ENCODE results near the gene DUSP28.
"Not testable (repeated sequence)": the region's sequence is repeated elsewhere in the genome, so short reads cannot be mapped to it uniquely, and the experiment has no call there.

DUSP28 gene

GRCh38 chr2:240528406-240529040 is 31.6 kb upstream of the DUSP28 start:
- DNase-seq: no peak

DNA sequence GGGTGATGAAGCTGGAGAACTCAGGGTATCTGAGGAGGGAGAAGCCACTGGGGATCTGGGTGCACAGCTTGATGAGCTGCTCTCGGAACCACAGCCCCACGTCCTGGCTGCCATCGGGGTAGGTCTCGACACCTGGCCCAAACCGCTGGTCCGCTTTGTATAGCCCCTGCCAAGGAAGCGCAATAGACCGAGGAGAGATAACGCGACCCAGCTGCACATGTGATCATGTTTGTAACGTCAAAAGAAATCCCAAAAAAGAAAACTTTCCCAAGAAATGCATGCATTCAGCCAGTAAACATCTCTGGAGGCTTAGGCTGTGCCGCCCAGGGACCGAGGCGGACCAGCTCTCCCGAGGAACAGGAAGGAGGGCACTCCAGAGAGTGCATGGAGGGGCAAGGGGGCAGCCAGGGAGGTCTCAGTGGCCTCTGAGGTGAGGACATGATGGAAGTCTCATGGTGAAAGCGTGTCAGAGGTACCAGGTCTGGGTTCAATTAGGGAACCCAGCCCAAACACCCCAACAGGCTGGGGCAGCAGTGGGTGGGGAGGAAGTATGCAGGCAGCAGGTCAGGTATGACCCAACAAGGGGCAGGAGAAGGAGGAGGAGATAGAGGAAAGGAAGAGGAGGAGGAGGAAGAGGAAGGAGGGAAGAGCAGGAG is 30.7 kb upstream of the DUSP28 start:
- no peak for DNase-seq

GRCh38 chr2:240530181-240530580 is 30.0 kb upstream of the DUSP28 start:
- no peak for DNase-seq

GRCh38 chr2:240531038-240531437 is 29.1 kb upstream of the DUSP28 start:
- DNase-seq: no peak

GRCh38 chr2:240532031-240532775 is 28.0 kb upstream of the DUSP28 start:
- no peak for DNase-seq

DNA sequence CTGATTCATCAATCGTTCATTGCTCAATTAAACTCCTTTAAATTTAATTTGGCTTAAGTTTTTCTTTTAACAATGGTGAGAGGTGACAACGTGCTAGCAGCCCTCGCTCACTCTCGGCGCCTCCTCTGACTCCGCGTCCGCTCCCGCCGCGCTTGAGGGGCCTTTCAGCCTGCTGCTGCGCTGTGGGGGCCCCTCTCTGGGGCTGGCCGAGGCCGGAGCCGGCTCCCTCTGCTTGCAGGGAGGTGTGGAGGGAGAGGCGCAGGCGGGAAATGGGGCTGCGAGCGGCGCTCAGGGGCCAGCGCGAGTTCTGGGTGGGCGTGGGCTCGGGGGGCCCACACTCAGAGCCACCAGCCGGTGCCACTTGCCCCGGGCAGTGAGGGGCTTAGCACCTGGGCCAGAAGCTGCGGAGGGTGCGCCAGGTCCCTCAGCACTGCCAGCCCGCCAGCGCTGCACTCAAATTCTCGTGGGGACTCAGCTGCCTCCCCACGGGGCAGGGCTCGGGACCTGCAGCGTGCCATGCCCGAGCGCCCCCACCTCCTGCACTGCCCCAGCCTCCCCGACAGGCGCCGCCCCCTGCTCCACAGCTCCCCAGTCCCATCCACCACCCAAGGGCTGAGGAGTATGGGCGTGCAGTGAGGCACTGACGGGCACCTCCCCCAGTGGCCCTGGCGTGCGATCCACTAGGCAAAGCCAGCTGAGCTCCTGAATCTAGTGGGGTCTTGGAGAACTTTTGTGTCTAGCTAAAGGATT is 22.0 kb upstream of the DUSP28 start:
- DNase-seq: no peak

- not testable (repeated sequence) for DNase-seq
These were observed 21.1 kb upstream of the DUSP28 start for GRCh38 chr2:240539101-240539500.

- no peak for DNase-seq
These were observed 20.3 kb upstream of the DUSP28 start for GRCh38 chr2:240539906-240540305.

- DNase-seq: no peak
These were observed 8.9 kb upstream of the DUSP28 start for GRCh38 chr2:240551288-240551687.

- DNase-seq: no peak
These were observed 8.3 kb upstream of the DUSP28 start for GRCh38 chr2:240551811-240552210.

DNA sequence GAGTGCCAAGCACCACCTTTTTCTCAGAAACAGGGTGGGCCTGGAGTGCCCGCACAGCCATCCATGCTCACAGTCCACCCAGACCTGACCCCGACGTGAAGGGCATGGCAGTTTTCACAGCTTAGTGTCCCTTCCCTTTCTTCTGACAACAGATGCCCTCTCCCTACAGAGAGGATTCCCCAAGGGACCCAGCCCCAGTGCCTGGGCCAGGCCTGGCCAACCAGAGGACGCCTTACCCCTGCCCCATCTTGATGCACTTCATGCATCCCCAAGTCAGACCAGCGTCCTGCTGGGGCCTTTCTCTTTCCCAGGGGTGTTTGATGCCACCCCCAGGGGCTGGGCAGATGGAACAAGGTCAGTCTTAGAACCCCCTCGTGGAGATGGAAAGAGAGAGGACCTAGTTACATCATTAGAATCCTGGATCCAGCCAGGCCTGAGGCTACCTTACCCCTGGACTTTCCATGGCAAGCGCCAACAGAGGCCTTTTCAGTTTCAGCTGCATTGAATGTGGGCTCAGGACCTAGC is 6.1 kb upstream of the DUSP28 start:
- DNase-seq: no peak

GRCh38 chr2:240554767-240555493 is 5.2 kb upstream of the DUSP28 start:
- no peak for DNase-seq

GRCh38 chr2:240555541-240556250 is 4.5 kb upstream of the DUSP28 start:
- no peak for DNase-seq

- DNase-seq: no peak
These were observed 3.5 kb upstream of the DUSP28 start for GRCh38 chr2:240556553-240557100.

DNA sequence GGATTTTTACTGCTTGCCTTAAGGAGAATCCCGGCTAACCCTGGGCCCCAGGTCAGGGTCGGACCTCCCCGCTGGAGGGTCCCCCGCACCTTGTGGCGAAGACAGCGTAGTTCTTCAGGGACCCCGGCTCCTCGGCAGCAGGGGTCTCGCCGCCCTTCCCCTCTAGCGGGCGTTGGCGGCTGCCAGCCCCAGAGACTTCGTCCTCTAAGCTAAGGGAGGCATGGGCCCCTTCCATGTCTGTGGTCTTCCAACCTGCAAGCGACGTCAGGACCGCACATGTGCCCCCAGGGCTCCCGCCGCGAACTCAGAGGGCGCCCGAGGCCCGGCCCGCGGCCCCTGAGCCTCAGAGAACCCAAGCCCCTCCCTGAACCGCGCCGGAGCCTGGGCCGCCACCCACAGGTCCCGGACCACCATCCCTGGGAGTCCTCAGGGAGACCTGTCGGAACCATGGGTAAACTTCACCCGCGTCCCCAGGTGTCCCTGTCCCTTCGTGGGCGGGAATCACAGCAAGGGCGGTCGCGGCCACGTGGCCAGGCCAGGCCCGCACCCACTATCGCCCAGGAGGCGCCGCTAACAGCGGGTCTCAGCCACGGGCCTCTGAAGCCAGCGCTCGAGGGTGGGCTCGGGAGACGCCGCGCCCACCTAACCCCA is 2.9 kb upstream of the DUSP28 start:
- no peak for DNase-seq

- DNase-seq: no peak
These were observed 2.3 kb upstream of the DUSP28 start, which contains the start of gene ANKMY1 for GRCh38 chr2:240557808-240558207. TSS of gene ANKMY1 (minus strand) at chr2:240557988. CDS start at chr2:240557335, 653 bp downstream.

GRCh38 chr2:240558236-240558761 is 1.9 kb upstream of the DUSP28 start:
- no peak for DNase-seq

DNA sequence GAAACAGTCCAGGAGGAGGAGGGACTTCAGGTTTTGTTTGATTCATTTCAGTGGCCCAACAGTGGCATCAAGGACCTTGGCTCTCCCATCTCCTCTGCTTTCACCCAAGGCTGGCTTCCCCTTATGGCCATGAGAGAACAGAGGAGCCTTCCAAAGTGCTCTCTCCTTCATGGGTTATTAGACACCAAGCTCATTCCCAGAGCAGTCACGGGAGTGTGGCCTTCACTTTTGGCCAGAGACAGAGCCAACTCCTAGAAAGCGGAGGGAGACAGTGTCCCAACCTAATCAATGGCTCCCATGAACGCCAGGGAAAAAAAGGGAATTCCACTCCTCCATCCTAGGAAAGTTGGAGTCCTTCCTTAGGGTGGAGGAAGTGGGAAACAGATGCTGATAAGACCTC is 871 bp upstream of the DUSP28 start:
- no peak for DNase-seq

DNA sequence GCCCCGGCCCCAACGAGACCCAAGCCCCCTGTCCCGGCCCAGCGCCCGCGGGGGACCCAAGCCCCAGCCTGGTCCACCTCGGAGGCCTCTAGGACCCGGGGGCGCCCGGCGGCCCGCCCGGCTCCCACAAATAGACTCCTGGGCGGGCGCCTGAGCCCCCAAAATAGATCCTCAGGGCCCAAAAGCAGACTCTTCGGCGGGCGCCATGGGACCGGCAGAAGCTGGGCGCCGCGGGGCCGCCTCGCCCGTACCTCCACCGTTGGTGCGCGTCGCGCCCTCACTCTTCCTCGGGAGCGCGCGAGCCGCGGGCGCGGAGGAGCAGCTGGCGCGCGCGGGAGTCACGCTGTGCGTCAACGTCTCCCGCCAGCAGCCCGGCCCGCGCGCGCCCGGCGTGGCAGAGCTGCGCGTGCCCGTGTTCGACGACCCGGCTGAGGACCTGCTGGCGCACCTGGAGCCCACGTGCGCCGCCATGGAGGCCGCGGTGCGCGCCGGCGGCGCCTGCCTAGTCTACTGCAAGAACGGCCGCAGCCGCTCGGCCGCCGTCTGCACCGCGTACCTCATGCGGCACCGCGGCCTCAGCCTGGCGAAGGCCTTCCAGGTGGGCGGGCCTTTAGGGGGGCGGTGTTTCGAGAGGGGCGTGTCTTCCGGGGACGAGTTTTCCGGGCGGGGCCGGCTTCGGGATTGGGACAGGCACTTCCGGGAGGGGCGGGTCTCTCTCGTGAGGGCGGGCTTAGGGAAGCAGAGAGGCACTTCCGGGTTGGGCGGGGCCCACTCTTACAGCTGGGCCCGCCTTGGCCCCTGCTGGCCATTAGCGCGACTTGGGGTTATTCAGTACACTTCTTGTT is 545 bp downstream of the DUSP28 start:
- DNase-seq: peak; percentile 95
